Esophagus mucosa (tissue), 1 donor: ENCODE results near the gene CCSER1. TPM values are rescaled to one million over a fixed set of nuclear protein-coding genes. Genes with fewer than 3 reads are reported as not detected.
"Not testable (repeated sequence)": the region's sequence is repeated elsewhere in the genome, so short reads cannot be mapped to it uniquely, and the experiment has no call there.

Source experiments
- ATAC-seq: fragments of 200-7000 bp; cut with Tn5 transposase; one replicate; pipeline ENCODE4 v1.9.1; 2020
- total RNA-seq: library from RNA; stranded (reverse); gene quantifications from one replicate; pipeline ENCODE4 v1.2.4, GENCODE V29; 2023
- donor health status: DM: yes; HTN: yes; CAD: no.

CCSER1 gene
- total RNA-seq, 1 donor from 2014 or later, result 1.2 TPM

DNA sequence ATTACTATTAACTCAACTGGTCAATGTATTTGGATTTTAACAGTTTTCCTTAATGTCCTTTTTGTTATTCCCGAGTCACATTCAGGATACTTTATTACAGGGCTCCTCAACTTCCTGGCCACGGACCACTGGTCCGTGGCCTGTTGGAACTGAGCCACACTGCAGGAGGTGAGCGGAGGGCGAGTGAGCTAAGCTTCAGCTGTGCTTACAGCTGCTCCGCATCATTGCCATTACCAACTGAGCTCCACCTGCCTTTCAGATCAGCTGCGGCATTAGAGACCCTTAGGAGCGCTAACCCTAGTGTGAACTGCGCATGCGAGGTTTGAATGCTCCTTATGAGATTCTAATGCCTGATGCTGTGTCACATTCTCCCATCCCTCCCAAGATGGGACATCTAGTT lies 591.7 kb downstream of the CCSER1 start:
- no peak for ATAC-seq

DNA sequence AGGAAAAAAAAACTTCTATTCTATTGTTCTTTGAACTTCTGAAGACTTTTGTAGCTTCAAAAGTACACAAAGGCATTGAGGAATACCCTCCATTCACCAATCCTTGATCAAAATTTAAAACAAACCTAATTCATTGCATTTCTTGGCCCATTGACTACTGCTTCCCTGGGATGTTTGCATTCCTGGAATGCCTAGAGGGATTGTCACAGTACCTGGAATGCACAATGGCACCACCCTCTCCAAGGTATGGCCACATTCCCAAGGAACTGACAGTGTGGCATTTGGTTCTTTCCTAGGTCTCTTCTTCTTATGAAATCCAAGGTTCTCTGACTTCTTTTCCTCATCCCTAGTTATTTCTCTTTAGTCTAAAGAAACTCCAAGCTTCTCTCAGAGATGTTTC lies 600.7 kb downstream of the CCSER1 start:
- ATAC-seq, result no peak

DNA sequence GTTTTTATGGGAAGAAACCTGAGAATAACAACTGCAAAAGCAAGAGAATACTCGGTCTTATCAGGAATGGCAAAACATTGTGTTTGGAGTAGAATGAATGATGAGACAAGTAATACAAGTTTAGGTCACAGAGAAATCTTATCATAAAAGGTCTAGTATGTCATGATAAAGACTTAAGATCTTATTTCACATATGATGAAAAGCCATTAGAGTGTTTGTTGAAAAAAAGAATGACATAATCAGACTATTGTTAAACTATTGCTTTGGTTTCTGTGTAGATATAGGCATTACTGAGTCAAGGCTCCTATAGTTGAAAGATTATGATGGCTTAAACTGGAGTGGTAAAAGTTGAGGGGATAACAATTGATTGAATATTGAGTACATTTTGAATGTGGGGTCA lies 603.6 kb downstream of the CCSER1 start:
- ATAC-seq, result no peak

DNA sequence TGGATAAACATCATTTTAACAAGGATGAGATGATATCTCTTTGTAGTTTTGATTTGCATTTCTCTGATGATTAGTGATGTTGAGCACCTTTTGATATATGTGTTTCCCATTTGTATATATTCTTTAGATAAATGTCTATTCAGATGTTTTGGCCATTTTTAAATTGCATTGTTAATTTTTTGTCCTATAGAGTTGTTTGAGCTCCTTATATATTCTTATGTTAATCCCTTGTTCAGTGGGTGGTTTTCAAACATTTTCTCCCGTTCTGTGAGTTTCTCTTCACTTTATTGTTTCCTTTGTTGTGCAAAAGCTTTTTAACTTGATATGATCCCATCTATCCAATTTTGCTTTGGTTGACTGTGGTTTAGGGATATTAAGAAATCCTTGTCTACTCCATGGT lies 606.0 kb downstream of the CCSER1 start:
- no peak for ATAC-seq

DNA sequence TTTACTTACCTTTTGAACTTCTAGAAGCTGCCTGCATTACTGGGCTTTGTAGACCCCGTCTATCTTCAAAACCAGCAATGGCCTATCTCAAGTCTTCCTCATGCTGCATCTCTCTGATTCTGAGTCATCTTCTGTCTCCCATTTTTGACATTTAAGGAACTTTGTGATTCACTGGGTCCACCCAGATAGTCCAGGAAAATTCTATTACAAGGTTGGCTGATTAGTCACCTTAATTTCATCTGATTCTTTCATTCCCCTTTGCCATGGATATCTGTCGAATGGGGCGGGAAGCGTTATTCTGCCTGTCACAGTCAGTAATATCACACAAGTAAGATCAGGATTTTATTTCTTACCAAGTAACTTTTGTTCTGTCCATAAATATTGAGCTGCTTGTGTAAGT lies 618.0 kb downstream of the CCSER1 start:
- ATAC-seq, result no peak

DNA sequence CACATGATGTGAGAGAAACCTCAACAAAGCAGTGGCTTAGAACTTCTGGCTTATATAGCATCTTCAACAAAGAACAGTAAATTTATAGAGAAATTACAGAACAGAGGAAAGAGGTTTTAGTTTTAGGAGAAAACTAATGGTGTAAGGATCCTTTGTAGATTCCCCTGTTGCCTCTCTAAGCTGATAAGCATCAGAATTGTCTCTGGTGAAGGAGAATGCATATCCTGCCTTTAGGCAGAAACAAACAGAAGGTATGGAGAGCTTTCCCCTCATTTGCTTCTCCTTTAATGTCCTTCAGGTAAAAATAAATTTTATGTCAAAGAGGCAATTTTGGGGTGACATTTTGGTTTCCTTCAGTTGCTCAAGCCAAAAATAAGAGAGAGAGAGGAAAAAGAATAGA lies 625.9 kb downstream of the CCSER1 start:
- no peak for ATAC-seq

DNA sequence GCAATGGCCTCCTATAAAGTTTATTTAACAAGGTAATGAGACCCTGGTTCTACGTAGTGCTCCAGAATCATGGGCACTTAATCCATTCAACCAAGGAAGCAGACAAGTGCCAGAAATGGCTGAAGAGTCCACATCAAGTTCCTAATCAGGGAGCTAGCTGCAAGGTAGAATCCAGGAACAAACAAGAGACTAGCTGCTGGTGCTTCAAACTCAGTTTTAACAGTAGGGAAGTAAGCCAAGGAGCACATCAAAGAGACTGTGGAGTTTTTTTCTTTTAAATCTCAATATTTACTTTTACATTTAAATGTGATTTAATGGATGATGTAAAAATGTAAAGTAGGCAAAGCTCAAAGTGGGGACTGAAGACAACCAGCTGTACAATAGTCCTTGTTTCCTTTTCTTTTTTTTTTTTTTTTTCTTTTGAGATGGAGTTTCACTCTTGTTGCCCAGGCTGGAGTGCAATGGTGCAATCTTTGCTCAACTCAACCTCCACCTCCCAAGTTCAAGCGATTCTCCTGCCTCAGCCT lies 630.4 kb downstream of the CCSER1 start:
- no peak for ATAC-seq

DNA sequence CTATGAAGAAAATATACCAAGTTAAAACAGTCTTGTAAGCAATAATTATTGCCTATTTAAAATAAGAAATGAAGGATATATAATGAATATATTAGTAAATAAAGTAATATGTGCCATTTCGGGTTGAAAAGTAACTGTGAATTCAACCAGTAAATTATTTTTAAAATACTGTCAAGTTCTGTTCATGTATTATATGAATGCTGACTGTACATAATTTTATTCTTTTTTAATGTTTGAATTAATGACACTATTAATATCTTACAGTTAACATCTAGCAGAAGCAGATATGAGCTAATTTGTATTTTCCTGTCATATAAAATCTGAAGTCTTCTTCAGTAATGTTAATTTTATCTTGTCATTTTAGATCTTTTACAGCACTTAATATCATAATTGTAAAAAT lies 632.9 kb downstream of the CCSER1 start:
- ATAC-seq, result no peak

DNA sequence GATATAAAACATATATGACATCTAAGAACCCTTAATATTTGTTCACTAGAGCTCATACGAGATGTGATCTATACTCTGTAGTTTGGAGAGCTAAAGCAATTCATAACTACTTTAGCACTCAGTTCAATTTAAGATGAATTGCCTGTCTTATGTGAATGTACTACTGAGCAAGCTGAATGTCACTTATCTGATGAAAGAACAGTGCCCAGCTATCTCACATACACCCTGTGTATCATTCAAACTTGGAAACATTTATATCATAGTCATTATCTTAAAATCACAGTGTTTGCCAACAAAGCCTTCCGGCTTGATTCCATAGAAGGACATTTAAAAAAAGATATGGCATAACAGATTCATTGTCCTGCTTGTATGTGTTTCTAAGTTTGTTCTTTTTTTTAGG lies 639.6 kb downstream of the CCSER1 start:
- ATAC-seq, result no peak

DNA sequence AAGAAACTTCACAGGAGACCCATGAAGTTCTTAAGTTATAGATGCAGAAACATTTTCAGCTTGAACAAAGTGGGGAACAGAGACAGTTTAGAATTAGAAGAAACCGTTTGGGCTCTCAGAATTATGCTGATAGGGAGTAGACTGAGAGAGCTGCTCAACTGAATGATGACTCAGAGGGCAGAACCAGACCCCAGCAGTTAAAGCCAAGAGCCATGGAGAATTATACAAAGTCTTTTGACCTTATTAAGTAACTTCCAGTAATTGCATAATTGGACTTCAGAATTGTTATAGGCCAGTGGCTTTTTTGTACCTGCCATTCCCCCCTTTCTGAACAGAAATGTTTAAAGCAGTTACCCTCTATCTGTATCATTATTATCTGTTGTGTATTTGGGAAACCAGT lies 642.1 kb downstream of the CCSER1 start:
- no peak for ATAC-seq

DNA sequence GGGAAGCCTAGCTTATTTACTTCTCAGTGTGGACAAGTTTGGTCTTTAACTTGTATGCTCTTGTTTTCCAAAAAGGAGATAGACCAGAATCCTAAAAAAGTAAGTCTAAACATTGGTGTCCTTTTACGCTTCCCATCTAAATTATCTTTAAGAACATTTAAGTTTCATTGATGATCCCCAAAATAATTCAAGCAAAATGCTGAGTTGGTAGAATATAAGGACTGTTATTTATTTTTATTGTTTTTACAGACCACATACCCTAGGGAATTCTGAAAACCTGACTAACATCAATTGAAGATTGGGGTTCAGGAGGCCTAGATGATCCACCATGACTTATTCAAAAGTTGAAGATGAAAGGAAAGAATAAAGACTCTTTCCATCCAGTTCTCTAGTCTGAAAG lies 653.0 kb downstream of the CCSER1 start:
- ATAC-seq, result no peak

DNA sequence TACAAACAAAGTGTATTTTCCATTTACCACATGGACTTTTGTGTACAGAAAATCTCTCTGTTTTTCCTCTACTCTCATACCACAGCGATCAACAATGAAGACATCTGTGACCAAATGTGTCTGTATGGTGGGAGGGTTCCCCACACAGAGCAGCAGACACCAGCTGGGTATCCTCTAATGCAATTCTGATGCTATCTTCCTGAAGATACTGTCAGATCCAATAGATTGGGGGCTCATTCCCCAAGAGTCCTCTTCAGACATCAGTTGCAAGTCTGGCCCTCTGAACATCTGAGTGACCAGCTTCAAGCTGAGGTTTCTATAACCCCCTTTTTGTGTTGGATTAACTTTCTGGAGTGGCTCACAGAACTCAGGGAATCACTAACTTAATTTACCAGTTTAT lies 659.4 kb downstream of the CCSER1 start:
- ATAC-seq, result no peak

DNA sequence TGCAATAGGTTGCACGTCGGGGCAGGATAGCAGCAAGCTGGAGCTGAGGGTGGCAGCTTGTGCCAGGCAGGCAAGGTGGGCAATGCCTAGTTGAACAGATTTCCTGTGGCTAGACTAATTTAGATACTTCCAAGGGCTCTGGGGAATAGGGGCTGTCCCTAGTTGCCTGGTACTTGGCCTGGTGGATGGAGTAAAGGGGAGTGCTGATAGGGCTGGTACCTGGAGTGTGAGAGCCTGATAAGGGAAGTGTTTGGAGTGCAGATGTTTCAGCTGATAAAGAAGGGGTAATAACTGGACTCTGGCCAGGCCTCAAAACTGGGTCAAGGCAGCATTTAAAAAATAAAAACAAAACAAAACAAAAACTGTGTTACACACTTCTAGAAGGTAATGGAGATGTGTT lies 665.5 kb downstream of the CCSER1 start:
- no peak for ATAC-seq

DNA sequence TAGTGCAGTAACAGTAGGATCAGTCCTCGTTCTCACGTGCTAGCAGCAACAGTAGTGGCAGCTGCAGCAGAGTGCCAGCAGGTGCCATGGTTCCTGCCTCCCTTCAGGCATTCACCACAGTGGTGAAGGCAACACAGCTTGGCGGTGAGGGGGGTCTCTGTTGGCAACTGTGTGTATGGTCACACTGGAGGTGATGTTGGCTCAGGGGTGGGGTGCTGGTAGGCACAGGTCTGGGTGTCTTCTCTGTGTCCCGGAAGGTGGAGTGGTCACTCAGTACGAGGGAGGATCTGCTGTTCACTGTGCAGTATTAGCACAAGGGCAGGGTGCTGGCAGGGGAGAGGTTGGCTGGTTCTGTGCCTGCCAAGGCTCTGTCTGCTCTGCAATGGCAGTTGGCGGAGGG lies 671.8 kb downstream of the CCSER1 start:
- no peak for ATAC-seq

DNA sequence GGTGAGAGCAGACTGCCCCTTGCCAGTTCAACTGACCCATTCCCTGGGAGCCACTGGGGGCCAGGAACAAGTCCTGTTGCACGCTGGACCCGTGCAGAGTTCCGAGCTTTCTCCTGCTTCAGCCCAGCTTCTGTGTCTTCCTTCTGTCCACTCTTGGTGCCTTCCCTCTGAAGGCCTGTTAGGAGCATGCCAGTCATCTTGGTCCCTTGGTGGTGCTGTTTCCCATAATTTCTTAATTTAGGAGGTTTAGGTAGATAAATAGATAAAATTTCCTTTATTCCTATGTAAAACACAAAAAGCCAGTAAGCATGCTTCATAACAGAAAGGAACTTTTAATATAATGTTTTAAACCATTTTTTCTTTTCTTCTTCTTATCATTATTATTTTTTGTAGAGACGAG lies 672.7 kb downstream of the CCSER1 start:
- ATAC-seq, result no peak

DNA sequence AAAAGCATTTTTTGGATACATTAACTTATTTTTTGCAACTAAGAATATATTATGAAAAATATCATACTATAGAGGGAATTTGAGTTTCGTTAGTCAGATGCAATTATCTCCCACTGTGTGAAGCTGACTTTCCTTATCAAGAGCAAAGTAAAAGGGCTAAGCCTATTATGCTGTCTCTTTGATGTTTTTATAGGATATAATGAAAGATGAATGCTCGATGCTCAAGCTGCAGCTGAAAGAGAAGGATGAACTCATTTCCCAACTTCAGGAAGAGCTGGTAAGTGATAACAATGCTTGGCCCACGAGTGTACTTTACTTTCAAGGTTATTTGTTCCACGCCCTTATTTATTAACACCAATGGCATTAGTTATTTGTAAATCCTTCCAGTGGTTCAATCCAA lies 688.4 kb downstream of the CCSER1 start:
- ATAC-seq, result no peak

DNA sequence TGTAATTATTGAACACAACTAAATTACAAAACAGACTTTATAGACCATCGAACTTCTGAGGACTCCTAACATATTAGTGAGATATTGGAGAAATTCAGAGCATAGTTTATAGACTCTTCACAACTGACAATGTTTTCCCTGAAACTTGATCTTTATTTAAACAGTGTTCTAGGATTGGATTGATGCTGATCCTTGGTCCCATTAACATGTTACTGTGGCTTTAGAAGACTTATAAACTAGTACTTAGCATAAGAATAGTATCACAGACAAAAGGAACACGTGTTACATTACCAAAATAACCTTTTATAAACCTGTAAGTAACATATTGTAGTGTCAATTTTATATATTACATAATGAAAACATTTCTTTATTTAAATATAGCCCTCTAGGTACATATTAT lies 689.6 kb downstream of the CCSER1 start:
- no peak for ATAC-seq

DNA sequence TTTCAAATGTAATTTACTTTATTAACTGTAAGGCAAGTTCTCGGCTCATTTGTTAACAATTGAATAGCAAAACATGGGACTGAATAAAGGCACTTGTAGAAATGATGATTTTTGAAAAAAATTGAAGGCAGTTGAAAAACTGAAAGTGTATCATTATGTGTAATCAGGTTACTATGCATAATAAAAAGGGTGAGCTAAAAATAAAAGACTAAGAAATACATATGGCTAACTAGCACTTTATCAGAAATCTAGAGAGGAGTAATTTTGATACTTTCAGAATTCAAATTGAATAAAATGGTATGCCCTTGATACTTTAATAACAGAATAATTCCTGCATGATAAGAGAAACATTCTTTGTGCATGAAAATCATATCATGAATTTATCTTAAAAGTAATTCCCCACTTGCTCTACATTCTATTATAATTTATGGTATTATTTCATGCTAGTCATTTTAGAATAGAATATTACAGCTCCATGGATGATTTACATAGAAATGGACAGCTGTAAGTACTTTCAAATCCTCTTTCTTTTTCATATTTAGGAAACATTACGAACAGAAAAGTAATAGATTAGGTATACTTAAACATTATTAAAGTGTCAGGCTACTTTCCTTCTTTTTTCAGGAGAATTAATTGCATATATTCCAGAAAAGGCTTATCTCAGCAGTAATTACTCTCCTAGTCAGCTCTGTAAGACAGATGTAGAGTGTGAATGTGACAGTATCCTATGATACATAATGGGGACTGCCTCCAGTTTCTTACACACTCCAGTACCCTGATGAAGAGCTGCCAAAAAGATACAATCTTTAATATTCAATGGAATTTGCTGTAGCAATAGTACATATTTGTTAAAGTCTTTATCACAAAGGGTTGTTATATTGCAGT lies 697.3 kb downstream of the CCSER1 start:
- ATAC-seq, result no peak

DNA sequence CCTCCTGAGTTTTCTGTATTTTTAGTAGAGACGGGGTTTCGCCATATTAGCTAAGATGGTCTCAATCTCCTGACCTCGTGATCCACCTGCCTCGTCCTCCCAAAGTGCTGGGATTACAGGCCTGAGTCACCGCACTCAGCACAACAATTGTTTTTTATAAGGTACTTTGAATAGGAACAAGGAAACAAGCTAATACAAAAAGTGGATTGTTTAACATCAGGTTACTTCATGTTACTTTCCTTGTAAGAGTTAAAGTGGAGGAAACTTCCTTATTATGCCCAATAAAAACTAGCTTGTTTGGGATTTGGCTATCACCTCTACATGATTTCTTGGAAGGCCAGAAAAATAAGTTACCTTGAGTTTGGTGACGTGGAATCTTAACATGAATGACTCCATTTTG lies 698.7 kb downstream of the CCSER1 start:
- no peak for ATAC-seq

DNA sequence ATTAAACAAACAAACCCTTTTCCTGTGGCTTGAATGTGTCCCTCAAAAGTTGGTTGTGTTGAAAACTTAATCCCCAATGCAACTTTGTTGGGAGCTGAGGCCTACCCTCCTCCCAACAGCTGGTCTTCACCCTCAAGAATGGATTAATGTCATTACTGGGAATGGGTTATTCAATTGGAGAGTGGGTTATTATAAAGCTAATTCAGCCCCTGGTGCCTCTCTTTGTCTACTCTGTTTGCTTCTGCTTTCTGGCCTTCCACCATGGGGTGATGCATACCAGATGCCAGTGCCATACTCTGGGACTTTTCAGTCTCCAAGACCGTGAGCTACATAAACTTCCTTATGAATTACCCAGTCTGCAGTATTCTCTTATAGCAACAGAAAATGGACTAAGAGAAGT lies 706.5 kb downstream of the CCSER1 start:
- ATAC-seq, result no peak

DNA sequence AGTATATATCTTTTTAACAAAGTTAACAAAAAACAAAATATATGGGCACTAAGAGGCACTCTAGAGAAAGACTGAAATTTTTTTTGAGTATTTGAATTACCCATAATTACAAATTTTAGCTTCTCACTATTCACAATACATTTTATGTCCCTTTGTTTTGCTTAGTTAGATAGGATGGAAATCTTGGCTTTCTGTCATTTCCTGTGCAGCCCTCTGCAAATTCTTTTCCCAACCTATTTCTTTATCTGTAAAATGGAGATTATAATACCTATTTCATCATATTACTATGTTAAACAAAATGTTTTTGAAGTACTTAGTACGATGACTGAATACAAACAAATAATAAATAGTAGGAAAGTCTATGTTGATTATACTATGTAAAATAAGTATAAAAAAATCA lies 710.0 kb downstream of the CCSER1 start:
- ATAC-seq, result no peak

DNA sequence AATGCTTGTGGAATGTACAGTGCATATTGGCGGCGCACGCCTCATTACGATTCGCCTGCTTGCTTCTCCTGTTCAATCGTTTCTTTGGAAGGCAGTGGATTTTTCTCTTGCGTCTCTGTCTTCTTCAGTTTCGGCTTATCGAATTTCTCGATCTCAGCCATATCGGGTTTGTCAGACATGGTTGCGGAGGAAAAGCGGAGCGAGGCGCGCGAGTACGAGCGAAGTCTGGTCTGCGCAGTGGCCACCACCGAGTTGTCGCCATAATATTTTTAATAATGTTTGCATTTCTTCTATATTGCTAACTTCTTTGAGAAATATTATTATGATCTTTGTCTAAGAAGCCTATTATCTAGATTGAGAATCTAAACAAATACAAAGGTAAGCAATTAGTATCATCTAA lies 711.7 kb downstream of the CCSER1 start:
- not testable (repeated sequence) for ATAC-seq

DNA sequence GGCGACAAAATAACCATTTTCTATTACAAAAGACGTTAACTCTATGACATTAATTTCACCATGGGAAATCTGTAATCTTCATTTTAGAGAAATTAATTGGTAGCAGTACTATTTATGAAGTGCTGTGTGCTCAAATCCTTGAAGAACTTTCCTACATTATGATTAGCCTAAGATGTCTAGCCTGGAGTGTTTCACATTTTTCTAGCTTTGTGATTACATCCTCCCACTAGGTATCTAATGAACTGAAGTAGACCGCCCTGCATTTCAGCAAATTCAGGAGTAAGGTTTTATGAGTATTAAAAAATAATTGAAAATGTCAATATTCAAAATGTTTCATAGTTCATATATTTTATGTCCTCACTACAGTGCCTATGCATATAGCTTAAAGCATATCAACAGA lies 713.1 kb downstream of the CCSER1 start:
- no peak for ATAC-seq

DNA sequence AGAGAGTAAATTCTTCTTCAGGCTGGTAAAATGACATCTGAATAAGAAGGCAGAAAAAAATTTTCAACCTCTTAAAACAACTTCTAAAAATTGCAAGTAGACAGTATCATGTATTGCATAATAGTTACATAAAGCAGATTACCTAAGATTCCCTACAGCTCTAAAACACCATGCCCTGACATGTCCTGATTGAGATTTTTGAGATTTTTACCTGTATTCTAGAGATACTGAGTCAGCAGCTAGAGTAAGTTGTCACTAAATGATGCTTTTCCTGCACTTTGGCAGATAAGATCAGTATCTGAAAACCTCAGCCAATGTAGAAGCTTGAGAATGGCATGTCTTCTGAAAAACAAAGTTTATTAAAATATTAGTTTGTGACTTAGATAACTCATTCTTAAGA lies 713.6 kb downstream of the CCSER1 start:
- ATAC-seq, result no peak

DNA sequence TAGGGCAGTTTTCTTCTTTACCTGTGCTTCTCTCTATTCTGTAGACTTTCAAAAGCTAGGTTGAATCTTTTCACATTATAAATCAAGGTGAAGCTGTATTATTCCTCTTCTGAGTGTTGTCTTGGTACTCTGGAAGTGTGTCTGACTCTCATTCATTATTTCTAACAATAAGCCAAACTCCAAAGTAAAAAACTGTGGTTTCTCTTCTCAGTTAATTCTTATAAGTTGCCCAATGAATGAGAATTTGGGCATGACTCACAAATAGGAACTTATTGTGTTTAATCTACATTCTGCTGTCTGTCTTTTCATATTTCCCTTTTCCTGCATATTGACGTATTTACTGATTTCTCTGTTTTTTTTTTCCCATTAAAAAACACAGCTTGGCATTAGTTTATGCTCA lies 714.5 kb downstream of the CCSER1 start:
- ATAC-seq, result no peak
